GM19351 (cell line): ENCODE measurements around the gene RASGRP4.
"Not testable (repeated sequence)": the region's sequence is repeated elsewhere in the genome, so short reads cannot be mapped to it uniquely, and the experiment has no call there.

Experiments used
- ATAC-seq: cut with Tn5 transposase; IDR thresholded peaks from one replicate; pipeline ENCODE4 v1.9.1; 2021; ENCODE audit warnings: mild to moderate bottlenecking, moderate library complexity; ENCODE audit not compliant: unreplicated experiment

RASGRP4 gene

DNA sequence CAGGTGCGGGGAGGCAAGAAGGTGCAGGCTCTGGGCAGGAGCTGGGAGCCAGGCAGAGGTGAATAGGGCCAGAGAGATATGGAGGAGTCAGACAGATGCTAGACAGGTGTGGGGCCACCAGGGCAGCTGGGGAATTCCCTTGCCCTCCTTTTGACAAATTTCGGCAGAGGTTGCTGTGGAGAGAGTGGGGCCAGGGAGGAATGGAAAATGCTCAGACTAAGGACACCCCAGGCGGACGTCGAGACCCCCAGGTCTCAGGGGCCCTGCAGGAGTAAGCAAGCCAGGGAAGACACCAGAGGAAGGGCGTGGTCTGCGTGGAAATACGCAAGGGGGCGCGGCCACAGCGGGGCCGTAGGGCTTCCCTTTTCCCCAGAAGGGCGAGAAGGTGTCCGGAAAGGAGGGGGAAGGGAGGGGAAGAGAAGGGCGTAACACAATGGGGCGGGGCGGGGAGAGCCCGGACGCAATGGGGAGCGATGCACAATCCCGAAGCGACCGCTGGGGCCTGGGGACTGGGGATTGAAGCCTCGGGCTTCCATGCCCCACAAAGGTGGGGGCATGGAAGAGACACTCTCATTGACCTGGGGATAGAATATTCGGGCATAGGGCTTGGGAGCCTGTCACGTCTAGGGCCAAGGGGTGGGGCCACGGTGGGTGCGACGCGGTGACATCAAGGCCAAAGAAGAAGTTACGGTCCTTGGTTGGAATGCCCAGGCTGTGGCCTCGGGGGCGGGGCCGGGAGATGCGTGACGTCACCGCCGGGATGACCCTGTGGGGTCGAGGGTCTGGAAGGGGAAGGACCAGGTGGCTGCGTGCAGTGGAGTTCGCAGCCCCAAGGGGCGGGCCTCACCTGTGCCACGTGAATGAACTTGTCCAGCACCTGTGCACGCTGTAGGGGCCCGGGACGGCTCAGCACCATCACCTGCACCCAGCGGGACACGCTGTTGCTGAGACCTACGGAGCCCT lies 8.2 kb downstream of the RASGRP4 start:
- ATAC-seq = no peak

DNA sequence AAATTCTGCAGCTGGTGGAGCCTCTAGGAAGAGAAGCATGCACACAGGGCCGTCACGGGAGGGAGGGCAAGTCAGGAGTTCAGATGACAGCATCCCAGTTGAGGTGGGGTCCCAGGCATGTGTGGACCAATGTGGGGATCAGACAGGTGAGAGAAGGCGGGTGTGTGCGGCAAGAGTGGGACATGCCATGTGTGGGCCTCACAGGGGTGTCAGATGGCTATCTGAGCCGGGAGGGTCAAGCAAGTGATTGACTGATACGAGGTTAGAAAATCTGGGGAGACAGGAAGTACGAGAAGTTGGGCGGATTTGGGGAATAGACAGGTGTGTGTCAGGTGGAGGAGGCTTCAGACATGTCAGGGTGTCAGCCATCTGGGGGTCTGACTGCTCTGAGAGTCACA lies 8.9 kb downstream of the RASGRP4 start:
- ATAC-seq = no peak

DNA sequence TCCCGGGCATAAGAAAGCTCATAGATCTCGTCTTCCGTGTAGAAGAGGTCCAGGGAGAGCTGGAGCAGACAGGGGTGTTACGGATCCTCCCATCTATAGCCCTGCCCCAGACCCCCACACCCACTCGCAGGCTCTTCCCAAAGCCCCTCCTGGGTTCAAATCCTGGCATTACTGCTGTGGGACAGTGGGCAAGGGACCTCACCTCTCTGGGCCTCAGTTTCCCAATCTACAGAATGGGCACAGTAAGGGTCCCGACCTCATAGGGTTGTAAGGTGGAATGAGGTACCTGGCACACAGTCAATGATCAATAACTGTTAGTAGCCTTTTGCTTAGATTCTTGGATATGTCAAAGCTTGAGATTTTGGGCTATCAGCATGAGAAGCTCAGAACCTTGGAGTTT lies 12.6 kb downstream of the RASGRP4 start:
- ATAC-seq = no peak

DNA sequence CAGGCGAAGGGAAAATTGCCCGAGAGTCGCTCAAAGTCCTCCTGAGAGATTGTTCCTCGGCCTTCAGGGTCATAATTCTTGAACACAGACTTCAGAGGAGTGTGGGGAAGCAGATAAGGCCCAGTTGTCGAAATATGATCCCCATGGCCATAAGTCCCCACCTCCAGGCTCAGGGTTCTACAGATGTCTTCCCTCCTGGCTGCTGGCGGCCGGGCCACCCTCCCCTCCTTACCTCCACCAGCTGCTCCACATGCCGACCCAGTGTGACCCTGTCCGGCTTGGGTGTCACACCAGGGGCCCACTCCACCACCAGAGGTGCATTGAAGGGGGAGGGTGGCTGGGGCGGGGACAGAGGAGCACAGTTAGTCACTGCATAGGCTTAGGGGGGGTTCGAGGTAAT lies 13.1 kb downstream of the RASGRP4 start:
- no peak for ATAC-seq

DNA sequence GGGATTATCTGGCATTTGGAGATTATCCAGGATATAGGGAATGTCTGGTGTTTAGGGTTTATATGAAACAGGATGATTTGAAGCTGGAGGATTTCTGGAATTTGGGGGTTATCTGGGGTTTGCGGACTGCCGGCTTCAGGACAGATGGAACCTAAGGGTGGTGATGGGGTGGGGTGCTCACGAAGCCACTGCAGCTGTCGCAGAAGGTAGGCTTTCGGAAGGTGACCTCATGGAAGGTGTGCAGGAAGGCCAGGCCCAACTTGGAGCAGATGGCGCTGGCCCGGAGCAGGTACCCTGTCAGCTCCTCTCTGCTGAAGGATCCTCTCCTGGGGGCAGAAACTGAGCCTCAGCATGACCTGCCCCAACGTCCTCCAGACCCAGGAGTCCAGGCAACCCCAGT lies 13.5 kb downstream of the RASGRP4 start:
- no peak for ATAC-seq

DNA sequence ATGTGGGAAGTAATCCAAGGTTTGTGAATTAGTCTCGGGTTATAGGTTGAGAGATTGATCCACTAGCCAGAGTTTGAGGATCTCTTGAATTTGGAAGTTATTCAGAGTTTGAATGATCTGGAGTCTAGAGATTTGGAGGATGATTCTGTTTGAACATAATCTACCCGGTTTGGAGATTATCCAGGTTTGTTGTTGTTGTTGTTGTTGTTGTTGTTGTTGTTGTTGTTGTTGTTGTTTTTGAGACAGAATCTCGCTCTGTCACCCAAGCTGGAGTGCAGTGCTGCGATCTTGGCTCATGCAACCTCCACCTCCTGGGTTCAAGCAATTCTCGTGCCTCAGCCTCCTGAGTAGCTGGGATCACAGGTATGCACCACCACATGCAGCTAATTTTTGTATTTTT lies 14.1 kb downstream of the RASGRP4 start:
- ATAC-seq = not testable (repeated sequence)

DNA sequence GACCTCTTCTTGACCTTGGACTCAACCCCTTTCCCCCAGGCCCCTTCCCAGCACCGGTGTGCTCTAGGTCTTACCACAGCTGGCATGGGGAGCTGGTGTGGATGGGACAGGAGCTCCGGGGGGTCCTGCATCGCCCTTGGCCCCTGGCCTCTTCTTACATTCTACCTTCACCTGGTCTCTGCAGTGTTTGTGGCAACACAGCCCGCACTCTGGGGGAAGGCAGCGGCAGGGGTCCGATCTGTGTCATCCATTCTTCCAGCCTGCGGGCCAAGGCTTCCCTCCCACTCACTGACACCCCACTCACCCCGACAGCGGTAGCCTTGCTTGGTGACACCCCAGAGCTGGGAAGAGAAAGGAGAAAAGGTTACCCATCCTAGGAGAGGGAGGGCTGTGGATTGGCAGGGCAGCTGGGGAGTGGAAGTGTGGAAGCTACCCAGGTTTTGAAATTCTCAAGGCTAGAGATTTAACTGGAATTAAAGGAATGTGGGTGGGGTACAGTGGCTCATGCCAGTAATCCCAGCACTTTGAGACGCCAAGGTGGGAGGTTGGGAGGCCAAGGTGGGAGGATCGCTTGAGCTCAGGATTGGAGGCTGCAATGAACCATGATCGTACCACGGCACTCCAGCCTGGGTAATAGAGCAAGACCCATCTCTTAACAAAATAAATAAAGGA lies 14.8 kb downstream of the RASGRP4 start:
- ATAC-seq = no peak

DNA sequence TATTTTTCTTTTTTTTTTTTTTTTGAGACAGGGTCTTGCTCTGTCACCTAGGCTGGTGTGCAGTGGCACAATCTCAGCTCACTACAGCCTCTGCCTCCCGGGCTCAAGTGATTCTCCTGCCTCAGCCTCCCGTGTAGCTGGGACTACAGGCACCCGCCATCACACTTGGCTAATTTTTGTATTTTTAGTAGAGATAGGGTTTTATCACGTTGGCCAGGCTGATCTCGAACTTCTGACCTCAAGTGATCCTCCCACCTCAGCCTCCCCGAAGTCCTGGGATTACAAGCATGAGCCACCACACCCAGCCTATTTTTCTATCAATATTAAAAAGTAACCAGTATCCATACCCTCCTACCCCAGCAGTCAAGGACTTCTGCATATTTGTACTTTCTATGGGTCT lies 15.6 kb downstream of the RASGRP4 start:
- not testable (repeated sequence) for ATAC-seq

DNA sequence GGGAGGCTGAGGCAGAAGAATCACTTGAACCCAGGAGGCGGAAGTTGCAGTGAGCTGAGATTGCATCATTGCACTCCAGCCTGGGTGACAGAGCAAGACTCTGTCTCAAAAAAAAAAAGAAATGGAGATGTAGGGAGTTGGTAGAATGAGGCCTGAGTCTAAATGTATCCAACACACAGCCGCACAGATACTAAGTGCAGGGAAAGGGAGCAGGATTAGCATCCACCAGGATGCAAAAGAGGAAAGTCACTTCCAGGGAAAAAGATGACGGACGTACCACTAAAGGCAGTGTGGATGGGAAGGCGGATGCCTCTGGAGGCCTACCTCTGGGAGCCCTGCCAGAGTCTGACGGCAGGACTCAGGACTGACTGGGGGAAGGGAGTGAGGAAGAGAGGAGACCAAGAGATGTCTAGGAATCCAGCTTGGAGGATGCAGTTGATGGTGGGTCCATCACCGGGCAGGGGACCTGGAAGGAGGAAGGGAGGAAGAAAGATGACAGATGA lies 16.3 kb downstream of the RASGRP4 start:
- ATAC-seq = no peak

DNA sequence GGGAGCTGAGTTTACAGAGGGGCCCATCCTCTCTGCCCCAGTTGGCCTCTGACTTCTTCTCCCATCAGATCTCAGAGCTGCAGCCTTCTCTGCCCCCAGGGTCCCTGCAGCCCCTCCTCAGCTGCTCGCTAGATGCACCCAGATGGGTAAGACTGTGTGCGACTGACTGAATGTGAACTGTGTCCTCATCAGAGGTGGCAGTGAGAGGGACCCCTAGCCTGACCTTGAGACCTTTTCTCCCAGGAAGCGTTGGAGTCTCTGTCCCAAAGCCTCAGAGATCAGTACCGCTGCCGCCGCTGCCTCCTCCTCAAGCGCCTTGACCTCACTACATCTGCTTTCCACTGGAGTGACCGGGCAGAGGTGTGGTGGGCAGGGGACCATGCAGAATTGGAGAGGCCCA lies 20.7 kb downstream of the RASGRP4 start:
- ATAC-seq = no peak

DNA sequence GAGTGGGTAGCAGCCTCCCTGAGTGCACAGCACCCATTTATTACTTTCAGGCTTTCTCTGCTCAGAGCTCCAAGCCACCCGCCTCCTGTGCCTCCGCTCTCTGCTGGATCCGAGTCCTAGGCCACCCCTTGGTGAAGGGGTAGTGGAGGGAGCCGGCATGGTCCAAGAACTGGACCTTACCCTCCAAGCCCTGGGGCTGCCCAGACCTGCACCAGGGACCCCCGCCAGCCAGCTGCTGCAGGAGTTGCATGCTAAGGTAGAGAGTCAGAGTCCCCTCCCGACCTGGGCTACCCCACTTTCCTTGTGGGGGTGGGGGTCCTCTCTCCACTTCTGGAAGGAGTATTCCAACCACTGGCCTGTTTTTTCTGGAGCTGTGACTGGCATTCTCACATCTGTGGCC lies 21.2 kb downstream of the RASGRP4 start:
- ATAC-seq = no peak

DNA sequence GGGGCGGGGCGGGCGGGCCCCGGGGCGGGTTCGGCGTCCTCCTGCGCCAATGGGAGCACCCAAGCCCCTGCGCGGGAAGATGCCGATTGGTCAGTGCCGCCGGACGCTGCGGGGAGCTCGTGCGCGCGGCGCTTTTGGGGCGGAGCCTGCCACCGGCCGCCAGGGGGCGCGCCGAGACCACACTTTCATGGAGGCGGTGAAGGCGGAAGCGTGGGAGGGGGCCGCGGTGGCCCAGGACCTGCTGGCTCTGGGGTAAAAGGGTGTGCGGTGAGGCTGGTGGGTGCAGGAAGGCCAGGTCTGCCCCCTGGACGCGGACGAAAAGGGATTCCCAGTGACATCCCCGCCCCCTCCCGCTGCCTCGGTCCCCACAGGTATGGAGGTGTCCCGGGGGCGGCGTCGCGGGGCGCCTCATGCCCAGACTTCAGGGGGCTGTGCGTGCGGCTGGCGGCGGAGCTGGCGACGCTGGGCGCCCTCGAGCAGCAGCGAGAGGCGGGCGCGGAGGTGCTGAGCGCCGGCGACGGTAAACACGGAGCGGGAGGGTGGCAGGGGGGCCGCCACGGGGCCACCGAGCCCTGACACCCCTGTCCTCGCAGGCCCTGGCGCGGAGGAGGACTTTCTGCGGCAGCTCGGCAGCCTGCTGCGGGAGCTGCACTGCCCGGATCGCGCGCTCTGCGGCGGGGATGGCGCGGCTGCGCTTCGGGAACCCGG lies 22.9 kb downstream of the RASGRP4 start, which contains the start of gene FAM98C:
FAM98C (plus strand) TSS at position 127 of the 708 bp plus-strand sequence; CDS start at position 188, 61 bp downstream.
- peak; percentile 94 for ATAC-seq

DNA sequence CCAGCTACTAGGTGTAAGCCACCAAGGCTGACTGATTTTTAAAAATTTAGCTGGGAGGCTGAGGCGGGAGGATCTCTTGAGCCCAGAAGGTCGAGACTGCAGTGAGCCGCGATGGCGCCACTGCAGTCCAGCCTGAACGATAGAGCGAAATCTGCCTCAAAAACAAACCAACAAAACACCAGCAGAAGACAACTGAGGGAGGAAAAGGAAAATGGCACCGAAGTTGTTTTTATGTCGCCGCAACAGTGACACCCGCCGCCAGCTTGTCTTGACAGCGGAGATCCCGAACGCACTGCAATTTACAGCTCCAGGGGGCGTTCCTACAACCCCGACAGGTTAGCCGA lies 23.4 kb downstream of the RASGRP4 start:
- no peak for ATAC-seq

DNA sequence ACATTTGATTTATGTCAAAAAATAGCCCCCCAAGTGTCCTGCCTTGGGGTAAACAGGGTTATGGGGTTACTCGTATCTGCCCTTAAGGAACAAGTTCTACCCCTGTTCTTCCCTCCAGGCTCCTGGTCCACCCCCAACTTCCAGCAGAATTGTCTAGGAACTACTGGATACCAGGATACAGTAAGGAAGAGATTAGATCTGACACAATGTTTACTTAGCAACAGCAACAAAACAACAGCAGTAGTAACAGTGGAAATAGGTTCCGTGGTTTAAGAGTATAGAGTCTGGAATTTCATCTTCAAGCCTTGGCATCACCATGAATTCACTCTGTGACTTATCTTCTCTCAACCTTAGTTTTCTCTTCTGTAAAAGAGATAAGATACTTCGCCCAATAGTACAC lies 24.9 kb downstream of the RASGRP4 start:
- no peak for ATAC-seq

DNA sequence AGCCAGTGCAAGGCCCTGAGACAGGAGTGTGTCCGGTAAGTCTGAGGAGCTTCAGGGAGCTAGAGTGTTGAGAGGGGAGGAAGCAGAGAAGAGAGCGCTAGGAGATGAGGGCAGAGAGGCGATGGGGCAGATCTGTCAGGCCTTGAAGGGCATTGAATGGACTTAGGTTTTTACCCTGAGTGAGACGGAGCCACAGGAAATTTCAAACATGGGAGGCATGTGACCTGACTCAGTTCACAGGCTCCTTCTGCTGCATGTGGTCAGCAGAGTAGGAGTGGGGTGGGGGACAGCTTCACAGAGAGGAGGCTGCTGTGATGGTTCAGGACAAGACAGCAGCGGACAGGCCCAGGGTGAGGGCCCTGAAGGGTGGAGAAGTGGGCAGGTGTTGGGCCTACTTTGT lies 25.7 kb downstream of the RASGRP4 start:
- no peak for ATAC-seq

DNA sequence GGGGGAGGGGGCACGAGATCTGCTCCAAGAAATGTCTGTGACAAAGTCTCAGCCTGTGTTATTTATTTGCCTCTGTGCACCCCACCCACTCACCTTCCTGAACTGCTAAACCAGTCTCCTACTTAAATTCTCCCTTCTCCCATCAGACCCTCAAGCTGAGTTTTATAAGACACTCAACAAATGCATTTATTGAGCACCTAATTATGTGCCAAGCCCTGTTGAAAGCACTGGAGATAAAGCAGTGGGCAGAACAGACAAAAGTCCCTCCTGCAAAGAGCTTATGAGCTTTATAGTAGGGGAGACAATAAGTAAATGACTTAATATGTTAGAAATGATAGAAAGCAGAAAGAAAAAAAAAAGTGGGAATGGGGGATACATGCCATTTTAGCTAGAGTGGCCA lies 26.5 kb downstream of the RASGRP4 start:
- ATAC-seq = no peak

DNA sequence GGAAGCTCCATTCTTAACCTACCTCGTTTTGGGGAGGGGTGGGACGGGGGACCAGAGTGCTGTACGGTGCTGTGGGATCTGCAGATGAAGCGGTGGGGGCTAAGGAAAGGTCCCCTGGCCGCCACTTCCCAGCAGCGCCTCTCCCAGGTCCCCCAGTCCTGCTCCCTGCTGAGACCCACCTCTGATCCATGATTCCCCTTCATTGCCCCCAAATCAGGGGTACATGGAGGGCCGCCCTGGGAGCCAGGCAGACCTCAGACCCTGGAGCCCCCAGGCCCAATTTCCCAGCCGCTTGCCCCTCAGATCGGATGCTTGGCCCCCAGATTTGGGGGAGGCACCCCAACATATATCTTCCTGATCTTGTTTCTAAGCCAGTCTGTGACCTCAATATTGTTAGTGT lies 26.9 kb downstream of the RASGRP4 start:
- no peak for ATAC-seq

DNA sequence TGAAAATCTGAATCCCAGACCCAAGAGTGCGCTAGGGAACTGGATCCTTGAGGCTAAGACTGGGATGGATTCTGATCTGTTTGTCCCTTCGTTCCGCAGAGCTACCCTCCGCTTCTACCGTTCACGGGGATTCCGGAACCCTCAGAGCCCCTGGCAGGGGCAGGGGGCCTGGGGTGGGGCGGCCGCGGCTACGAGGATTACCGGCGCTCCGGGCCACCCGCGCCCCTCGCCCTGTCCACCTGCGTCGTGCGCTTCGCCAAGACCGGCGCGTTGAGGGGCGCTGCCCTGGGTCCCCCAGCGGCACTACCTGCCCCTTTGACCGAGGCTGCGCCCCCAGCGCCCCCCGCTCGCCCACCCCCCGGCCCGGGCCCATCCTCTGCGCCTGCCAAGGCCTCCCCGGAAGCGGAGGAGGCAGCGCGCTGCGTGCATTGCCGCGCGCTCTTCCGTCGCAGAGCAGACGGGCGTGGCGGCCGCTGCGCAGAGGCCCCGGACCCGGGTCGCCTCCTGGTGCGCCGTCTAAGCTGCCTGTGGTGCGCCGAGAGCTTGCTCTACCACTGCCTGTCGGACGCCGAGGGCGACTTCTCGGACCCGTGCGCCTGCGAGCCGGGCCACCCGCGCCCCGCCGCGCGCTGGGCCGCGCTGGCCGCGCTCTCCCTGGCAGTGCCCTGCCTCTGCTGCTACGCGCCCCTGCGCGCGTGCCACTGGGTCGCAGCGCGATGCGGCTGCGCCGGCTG lies 30.5 kb downstream of the RASGRP4 start:
- no peak for ATAC-seq

DNA sequence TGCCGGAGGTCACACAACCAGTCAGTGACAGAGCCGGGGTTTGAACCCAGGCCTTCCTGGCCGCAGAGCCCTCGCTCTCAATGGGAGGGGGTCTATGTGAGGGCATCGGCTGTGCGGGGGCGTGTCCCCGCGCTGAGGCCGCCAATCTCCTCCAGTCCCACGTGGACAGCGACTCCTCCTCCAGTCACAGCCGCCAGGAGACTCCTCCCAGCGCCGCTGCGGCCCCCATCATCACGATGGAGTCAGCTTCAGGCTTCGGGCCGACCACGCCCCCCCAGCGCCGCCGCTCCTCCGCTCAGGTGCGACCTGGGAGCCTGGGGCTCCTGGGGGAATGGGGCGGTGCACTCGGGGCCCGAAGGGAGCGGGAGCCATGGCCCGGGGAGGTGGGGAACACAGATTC lies 31.5 kb downstream of the RASGRP4 start:
- ATAC-seq = no peak

DNA sequence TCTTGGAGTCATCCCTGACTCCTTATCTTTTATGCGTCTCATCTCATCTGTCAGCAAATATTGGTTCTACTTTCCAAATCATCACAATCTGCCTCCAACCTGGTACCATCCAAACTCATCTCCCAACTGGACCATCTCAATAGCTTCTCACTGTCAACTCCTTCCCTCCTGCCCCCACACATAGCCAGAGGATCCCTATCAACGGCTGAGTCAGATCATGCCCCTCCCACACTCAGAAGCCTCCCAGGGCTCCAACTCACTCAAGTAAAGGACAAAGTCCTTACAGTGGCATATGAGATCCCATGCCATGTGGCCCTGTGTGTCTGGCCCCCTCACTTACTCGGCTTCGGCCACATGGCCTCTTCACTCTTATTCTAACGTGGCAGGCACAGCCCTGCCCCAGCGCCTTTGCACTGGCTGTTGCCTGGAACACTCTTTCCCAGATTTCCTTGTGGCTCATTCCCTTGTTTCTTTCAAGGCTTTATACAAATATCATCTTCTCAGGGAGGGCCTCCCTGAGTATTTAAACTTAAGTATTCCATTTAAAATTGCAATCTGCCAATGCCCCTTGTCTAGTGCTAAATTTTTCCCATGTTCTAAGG lies 33.2 kb downstream of the RASGRP4 start:
- ATAC-seq = no peak
